ENCODE measurements around the gene PPP1R27. TPM values are rescaled to one million over a fixed set of nuclear protein-coding genes. Genes with fewer than 3 reads are reported as not detected.
A peak's percentile ranks its signal among the peaks of the same experiment; 100 is the strongest.

The PPP1R27 gene
- total RNA-seq, 1 donor from 2014 or later = not detected

DNA sequence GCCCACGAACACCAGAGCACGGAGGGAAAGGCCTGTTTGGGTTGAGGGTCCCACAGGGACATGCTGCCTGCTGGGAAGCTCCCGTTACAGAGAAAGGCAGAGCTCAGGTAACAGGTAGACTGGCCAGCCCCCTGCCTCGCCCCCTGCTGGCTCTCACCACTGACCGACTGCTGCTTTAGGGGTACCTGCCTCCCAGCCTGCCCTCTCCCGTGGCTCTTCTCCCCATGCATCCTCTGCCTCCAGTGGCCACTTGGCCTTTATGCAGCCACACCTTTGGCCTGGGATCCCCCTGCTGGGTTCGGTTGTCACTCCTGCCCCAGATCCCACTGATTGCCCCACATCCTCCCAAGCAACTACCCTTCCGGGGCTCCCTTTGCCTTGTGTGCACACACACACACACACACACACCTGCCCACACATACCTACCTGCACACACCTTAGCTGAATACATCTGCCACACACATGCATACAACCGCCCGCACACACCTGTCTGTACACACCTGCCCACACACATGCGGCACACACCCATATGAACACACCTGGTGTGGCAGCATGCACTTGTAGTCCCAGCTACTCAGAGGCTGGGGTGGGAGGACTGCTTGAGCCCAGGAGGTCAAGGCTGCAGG is 8.9 kb downstream of the PPP1R27 start:
- H3K27me3 Mint-ChIP-seq = no peaks in the 10 kb centered on the region
- DNase-seq (ENCODE audit: low spot score, unreplicated experiment) = no peak
- TF ChIP-seq, protein P1, sequence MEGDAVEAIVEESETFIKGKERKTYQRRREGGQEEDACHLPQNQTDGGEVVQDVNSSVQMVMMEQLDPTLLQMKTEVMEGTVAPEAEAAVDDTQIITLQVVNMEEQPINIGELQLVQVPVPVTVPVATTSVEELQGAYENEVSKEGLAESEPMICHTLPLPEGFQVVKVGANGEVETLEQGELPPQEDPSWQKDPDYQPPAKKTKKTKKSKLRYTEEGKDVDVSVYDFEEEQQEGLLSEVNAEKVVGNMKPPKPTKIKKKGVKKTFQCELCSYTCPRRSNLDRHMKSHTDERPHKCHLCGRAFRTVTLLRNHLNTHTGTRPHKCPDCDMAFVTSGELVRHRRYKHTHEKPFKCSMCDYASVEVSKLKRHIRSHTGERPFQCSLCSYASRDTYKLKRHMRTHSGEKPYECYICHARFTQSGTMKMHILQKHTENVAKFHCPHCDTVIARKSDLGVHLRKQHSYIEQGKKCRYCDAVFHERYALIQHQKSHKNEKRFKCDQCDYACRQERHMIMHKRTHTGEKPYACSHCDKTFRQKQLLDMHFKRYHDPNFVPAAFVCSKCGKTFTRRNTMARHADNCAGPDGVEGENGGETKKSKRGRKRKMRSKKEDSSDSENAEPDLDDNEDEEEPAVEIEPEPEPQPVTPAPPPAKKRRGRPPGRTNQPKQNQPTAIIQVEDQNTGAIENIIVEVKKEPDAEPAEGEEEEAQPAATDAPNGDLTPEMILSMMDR (IDR thresholded peaks at IDR 0.05; ENCODE audit: unreplicated experiment) = peak; percentile 36
- no peak overlapping the region for H3K4me3 Mint-ChIP-seq (ENCODE audit: low read depth)
- peaks cover 2% of the 10 kb centered on the region for H3K36me3 Mint-ChIP-seq (ENCODE audit: insufficient read depth)
- no peak overlapping the region for H3K27ac Mint-ChIP-seq
- no peaks in the 10 kb centered on the region for H3K9me3 Mint-ChIP-seq (ENCODE audit: low read depth)
- H3K4me1 Mint-ChIP-seq (ENCODE audit: low read depth) = peaks cover 3% of the 10 kb centered on the region

DNA sequence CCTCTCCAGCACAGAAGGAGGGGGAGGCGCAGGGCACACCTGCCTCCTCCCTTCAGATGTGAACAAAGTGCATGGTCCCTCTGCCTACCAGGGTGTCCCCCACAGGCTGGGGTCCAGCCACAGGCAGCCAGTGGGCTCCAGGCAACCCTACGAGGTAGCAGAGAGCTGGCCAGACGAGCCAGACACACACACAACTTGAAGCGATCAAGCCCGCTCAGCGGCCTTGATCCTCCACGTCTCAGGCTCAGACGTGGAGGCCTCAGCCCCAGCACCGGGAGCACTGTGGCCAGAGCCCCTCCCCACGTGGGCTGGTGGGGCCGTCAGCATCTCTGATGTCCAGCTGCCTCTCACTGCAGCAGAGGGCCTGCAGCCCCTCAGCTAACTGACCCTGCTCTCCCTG is 10.3 kb downstream of the PPP1R27 start:
- Mint-ChIP-seq H3K36me3 (ENCODE audit: insufficient read depth) (peaks cover 2% of the 10 kb centered on the region), H3K4me1 (ENCODE audit: low read depth) (peaks cover 3% of the 10 kb centered on the region), H3K4me3 (ENCODE audit: low read depth) (no peak overlapping the region), H3K27ac (no peak overlapping the region), H3K27me3 (no peaks in the 10 kb centered on the region), H3K9me3 (ENCODE audit: low read depth) (no peaks in the 10 kb centered on the region)
- TF ChIP-seq, protein P1 (IDR thresholded peaks at IDR 0.05; ENCODE audit: unreplicated experiment) = no peak
- no peak for DNase-seq (ENCODE audit: low spot score, unreplicated experiment)

- H3K36me3 Mint-ChIP-seq (ENCODE audit: insufficient read depth) = peaks cover 2% of the 10 kb centered on the region
- TF ChIP-seq, protein P1 (IDR thresholded peaks at IDR 0.05; ENCODE audit: unreplicated experiment) = no peak
- peaks cover 3% of the 10 kb centered on the region for H3K4me1 Mint-ChIP-seq (ENCODE audit: low read depth)
- H3K27ac Mint-ChIP-seq = no peak overlapping the region
- H3K9me3 Mint-ChIP-seq (ENCODE audit: low read depth) = no peaks in the 10 kb centered on the region
- no peaks in the 10 kb centered on the region for H3K27me3 Mint-ChIP-seq
- no peak overlapping the region for H3K4me3 Mint-ChIP-seq (ENCODE audit: low read depth)
- DNase-seq (ENCODE audit: low spot score, unreplicated experiment) = no peak
Measured at GRCh38 chr17:81823820-81824550, 10.9 kb downstream of the PPP1R27 start.

DNA sequence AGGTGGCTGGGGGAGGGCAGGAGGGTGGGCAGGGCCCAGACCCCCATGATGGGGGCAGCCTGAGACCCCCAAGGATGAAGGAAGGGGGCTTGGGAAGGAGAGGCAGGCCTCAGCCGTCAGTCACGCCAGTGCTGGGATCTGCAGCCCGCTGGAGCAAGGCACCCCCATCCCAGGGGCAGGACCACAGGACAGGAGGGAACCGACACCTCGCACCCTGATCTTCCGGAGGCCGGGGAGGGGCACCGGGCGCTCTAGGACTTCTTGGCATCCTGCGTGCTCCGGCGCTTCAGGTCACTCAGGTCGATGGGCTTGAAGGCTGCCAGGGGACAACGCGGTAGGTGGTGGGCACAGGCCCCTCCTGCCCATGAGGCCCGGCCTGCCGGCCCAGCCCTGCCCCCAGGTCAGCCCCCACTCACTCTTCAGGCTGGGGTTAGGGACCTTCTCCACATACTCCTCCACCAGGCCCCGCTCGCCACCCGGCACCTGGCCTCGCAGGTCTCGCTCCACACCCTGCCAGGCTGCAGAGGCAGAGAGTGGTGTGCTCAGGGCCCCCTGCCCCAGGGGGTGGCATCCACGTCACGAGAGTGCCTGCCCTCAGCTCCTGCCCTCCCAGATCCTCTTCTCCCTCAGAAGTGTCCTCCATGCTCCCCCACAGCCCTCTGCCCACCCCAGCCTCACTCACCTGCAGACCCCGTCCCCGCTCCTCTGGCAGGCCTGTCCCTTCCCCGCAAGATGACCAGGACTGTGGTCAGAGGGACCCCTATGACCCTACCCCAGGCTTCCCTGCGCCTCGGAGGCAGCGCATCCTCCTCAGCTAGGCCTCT is 11.6 kb downstream of the PPP1R27 start:
- no peaks in the 10 kb centered on the region for H3K4me1 Mint-ChIP-seq (ENCODE audit: low read depth)
- H3K27ac Mint-ChIP-seq = no peak overlapping the region
- no peak overlapping the region for H3K4me3 Mint-ChIP-seq (ENCODE audit: low read depth)
- peaks cover 2% of the 10 kb centered on the region for H3K36me3 Mint-ChIP-seq (ENCODE audit: insufficient read depth)
- TF ChIP-seq, protein P1 (IDR thresholded peaks at IDR 0.05; ENCODE audit: unreplicated experiment) = no peak
- H3K27me3 Mint-ChIP-seq = peaks cover 3% of the 10 kb centered on the region
- no peaks in the 10 kb centered on the region for H3K9me3 Mint-ChIP-seq (ENCODE audit: low read depth)
- no peak for DNase-seq (ENCODE audit: low spot score, unreplicated experiment)

DNA sequence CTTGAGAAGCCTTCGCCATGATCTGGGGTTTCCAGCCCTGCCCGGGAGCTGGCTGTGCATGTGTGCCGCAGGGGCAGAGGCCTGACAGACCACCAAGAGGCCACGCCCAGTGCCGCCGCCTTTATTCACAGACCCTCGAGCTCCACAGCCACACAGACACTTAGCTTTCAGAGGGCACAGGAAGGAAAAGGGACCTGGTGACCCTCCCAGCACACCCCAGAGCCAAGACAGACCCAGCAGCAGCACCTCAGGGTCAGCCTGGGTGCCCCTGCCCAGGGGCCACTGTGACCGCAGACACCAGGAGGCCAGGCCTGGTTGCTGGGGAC is 12.6 kb downstream of the PPP1R27 start:
- TF ChIP-seq, protein P1 (IDR thresholded peaks at IDR 0.05; ENCODE audit: unreplicated experiment) = no peak
- Mint-ChIP-seq H3K36me3 (ENCODE audit: insufficient read depth) (peaks cover 2% of the 10 kb centered on the region), H3K27ac (no peak overlapping the region), H3K9me3 (ENCODE audit: low read depth) (no peaks in the 10 kb centered on the region), H3K4me1 (ENCODE audit: low read depth) (peaks cover 4% of the 10 kb centered on the region), H3K27me3 (peaks cover 8% of the 10 kb centered on the region), H3K4me3 (ENCODE audit: low read depth) (no peak overlapping the region)
- DNase-seq (ENCODE audit: low spot score, unreplicated experiment) = no peak
